ENCODE data around the gene KIF21A.

Gene KIF21A

DNA sequence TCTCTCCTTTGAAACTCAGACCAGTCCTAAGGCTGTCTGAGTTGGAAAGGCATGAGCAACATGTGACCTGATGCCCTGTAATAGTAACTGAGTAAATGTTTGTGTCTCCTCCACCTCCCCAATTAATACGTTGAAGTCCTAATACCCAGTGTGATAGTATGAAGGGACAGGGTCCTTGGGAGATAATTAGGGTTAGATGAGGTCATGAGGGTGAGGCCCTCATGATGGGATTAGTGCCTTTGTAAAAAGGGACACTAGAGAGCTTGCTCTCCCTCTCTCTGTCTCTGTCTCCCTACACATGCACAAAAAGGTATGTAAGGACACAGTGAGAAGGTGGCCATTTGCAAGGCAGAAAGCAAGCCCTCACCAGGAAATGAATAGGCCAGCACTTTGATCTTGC lies 18.1 kb upstream of the KIF21A start:
- no peak for TF ChIP-seq POLR2AphosphoS5 (IDR thresholded peaks at IDR 0.05; ENCODE audit: low read depth, low read length)
- TF ChIP-seq TAF1 (IDR thresholded peaks at IDR 0.05; ENCODE audit: borderline replicate concordance, insufficient read depth, low read length) = no peak
- no peak for TF ChIP-seq REST (IDR thresholded peaks at IDR 0.05; ENCODE audit: insufficient read depth in 1 of 2, low read depth in 2 of 2, low read length in 2 of 2)
- TF ChIP-seq FOXP2 (optimal IDR thresholded peaks at IDR 0.05; ENCODE audit: borderline replicate concordance, extremely low read depth, extremely low read length, insufficient read depth) = no peak
- TF ChIP-seq SIN3A (IDR thresholded peaks at IDR 0.05; ENCODE audit: borderline replicate concordance, insufficient read depth, low read length) = no peak

DNA sequence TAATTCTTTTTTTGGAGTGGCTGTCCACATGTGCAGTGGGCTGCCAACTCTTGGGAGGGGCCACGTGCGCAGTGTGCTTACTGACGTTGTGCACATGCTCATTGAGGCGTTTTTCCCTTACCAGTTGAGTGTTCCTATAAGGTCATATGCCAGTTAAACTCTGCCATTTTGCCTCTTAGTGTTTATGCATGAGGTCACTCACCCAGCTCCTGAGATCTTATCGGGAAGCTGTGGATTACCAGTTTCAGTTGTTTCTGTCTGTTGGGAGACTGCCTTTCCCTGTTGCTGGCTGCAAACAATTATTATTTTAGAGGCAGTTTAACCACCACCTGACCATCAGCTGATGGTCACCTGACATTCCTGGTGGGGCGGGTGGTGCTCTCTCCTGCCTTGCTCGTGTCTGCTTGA lies 16.1 kb upstream of the KIF21A start:
- TF ChIP-seq TAF1 (IDR thresholded peaks at IDR 0.05; ENCODE audit: borderline replicate concordance, insufficient read depth, low read length) (no peak), SIN3A (IDR thresholded peaks at IDR 0.05; ENCODE audit: borderline replicate concordance, insufficient read depth, low read length) (no peak), REST (IDR thresholded peaks at IDR 0.05; ENCODE audit: insufficient read depth in 1 of 2, low read depth in 2 of 2, low read length in 2 of 2) (no peak), POLR2AphosphoS5 (IDR thresholded peaks at IDR 0.05; ENCODE audit: low read depth, low read length) (no peak), FOXP2 (optimal IDR thresholded peaks at IDR 0.05; ENCODE audit: borderline replicate concordance, extremely low read depth, extremely low read length, insufficient read depth) (no peak)

DNA sequence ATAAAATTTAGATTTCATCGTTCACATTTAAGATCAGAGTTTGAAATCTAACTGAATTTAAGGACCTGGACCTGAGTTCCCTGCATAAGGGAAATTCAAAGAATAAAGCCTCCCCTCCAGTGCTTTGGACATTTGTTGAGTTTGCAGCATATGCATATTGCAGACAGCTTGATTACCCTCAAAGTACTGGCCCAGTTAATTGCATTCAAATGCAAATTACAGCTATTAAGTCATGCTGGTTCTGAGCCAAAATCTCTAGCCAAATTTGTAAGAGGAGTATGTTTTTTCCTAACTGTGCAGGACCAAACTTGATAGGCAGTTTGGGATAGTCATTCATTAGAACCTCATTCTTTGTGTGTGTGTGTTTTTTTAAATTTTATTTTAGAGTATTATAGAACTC lies 9.1 kb upstream of the KIF21A start:
- TF ChIP-seq SIN3A (IDR thresholded peaks at IDR 0.05; ENCODE audit: borderline replicate concordance, insufficient read depth, low read length) (no peak), FOXP2 (optimal IDR thresholded peaks at IDR 0.05; ENCODE audit: borderline replicate concordance, extremely low read depth, extremely low read length, insufficient read depth) (no peak), POLR2AphosphoS5 (IDR thresholded peaks at IDR 0.05; ENCODE audit: low read depth, low read length) (no peak), TAF1 (IDR thresholded peaks at IDR 0.05; ENCODE audit: borderline replicate concordance, insufficient read depth, low read length) (no peak), REST (IDR thresholded peaks at IDR 0.05; ENCODE audit: insufficient read depth in 1 of 2, low read depth in 2 of 2, low read length in 2 of 2) (no peak)

DNA sequence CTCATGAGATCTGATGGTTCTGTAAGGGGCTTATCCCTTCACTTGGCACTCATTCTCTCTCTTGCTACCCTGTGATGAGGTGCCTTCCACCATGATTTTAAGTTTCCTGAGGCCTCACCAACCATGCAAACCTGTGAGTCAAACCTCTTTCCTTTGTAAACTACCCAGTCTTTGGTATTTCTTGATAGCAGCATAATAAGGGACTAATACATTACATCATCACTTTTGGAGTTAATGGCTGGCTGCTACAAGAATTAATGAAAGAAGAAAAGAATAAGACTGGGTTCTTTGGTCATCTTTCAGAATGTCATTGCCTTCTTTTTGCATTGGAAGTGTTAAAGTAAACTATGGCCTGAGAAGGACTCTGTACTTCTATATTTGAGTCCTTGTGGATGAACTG lies 5.1 kb upstream of the KIF21A start:
- TF ChIP-seq FOXP2 (optimal IDR thresholded peaks at IDR 0.05; ENCODE audit: borderline replicate concordance, extremely low read depth, extremely low read length, insufficient read depth) = no peak

GRCh38 chr12:39443929-39444209 lies 949 bp upstream of the KIF21A start:
- TF ChIP-seq FOXP2 (optimal IDR thresholded peaks at IDR 0.05; ENCODE audit: borderline replicate concordance, extremely low read depth, extremely low read length, insufficient read depth) (no peak), SIN3A (IDR thresholded peaks at IDR 0.05; ENCODE audit: borderline replicate concordance, insufficient read depth, low read length) (no peak), POLR2AphosphoS5 (IDR thresholded peaks at IDR 0.05; ENCODE audit: low read depth, low read length) (no peak), REST (IDR thresholded peaks at IDR 0.05; ENCODE audit: insufficient read depth in 1 of 2, low read depth in 2 of 2, low read length in 2 of 2) (no peak), TAF1 (IDR thresholded peaks at IDR 0.05; ENCODE audit: borderline replicate concordance, insufficient read depth, low read length) (no peak)
